ENCODE measurements around the gene NR2F2.

NR2F2 gene

GRCh38 chr15:96331945-96332636 lies 1.6 kb downstream of the NR2F2 start:
- peak in 1 of 2 experiments; percentile 0 for DNase-seq
- TF ChIP-seq POLR2A (IDR thresholded peaks at IDR 0.05; ENCODE audit: low read length) (no peak), GATA1 (IDR thresholded peaks at IDR 0.05; ENCODE audit: low read depth, low read length) (no peak)

GRCh38 chr15:96332637-96333121 lies 2.2 kb downstream of the NR2F2 start:
- no peak for DNase-seq
- TF ChIP-seq POLR2A (IDR thresholded peaks at IDR 0.05; ENCODE audit: low read length), result no peak
- TF ChIP-seq GATA1 (IDR thresholded peaks at IDR 0.05; ENCODE audit: low read depth, low read length), result no peak

- DNase-seq, result no peak
- TF ChIP-seq GATA1 (IDR thresholded peaks at IDR 0.05; ENCODE audit: low read depth, low read length), result no peak
- no peak for TF ChIP-seq POLR2A (IDR thresholded peaks at IDR 0.05; ENCODE audit: low read length)
These were observed 2.9 kb downstream of the NR2F2 start for GRCh38 chr15:96333131-96334016.

GRCh38 chr15:96334017-96334704 lies 3.7 kb downstream of the NR2F2 start:
- TF ChIP-seq GATA1 (IDR thresholded peaks at IDR 0.05; ENCODE audit: low read depth, low read length) (no peak), POLR2A (IDR thresholded peaks at IDR 0.05; ENCODE audit: low read length) (no peak)
- DNase-seq, result no peak

- no peak for TF ChIP-seq GATA1 (IDR thresholded peaks at IDR 0.05; ENCODE audit: low read depth, low read length)
- TF ChIP-seq POLR2A (IDR thresholded peaks at IDR 0.05; ENCODE audit: low read length), result no peak
- no peak for DNase-seq
These were observed 4.4 kb downstream of the NR2F2 start for GRCh38 chr15:96334705-96335410.

GRCh38 chr15:96335411-96336024 lies 5.0 kb downstream of the NR2F2 start:
- no peak for TF ChIP-seq POLR2A (IDR thresholded peaks at IDR 0.05; ENCODE audit: low read length)
- no peak for TF ChIP-seq GATA1 (IDR thresholded peaks at IDR 0.05; ENCODE audit: low read depth, low read length)
- no peak for DNase-seq

- DNase-seq, result no peak
- no peak for TF ChIP-seq POLR2A (IDR thresholded peaks at IDR 0.05; ENCODE audit: low read length)
- TF ChIP-seq GATA1 (IDR thresholded peaks at IDR 0.05; ENCODE audit: low read depth, low read length), result no peak
These were observed 5.7 kb downstream of the NR2F2 start for GRCh38 chr15:96336108-96336595.

- TF ChIP-seq GATA1 (IDR thresholded peaks at IDR 0.05; ENCODE audit: low read depth, low read length), result no peak
- TF ChIP-seq POLR2A (IDR thresholded peaks at IDR 0.05; ENCODE audit: low read length), result no peak
- DNase-seq, result no peak
These were observed 6.3 kb downstream of the NR2F2 start for GRCh38 chr15:96336596-96337364.

GRCh38 chr15:96337365-96338023 lies 7.0 kb downstream of the NR2F2 start:
- TF ChIP-seq POLR2A (IDR thresholded peaks at IDR 0.05; ENCODE audit: low read length), result no peak
- no peak for TF ChIP-seq GATA1 (IDR thresholded peaks at IDR 0.05; ENCODE audit: low read depth, low read length)
- no peak for DNase-seq

GRCh38 chr15:96338074-96338765 lies 7.7 kb downstream of the NR2F2 start:
- DNase-seq, result no peak

More at GRCh38 chr15:96338074-96338765, 7.7 kb downstream of the NR2F2 start:
- TF ChIP-seq POLR2A (IDR thresholded peaks at IDR 0.05; ENCODE audit: low read length) (no peak), GATA1 (IDR thresholded peaks at IDR 0.05; ENCODE audit: low read depth, low read length) (no peak)
